Renal pelvis (tissue), 4 donors: ENCODE results near the gene PPM1F. TPM values are rescaled to one million over a fixed set of nuclear protein-coding genes. Genes with fewer than 3 reads are reported as not detected.

Experiments used
- DNase-seq: peaks from one replicate; pipeline ENCODE4 v3.0.0-alpha.2; 2013
- polyA plus RNA-seq, 3 donors: library from polyadenylated mRNA; unstranded; fragments of 120-200 nt; gene quantifications; one replicate each; pipeline ENCODE4 v1.2.1, GENCODE V29; 2013; ENCODE audit not compliant: insufficient read length in 3 of 3

Gene PPM1F
- polyA plus RNA-seq, 3 donors: 41.9 to 51.9 (median 43.1) TPM

GRCh38 chr22:21981874-21982273, 29.2 kb upstream of the PPM1F start:
- DNase-seq: no peak

- DNase-seq: no peak
These were observed 27.9 kb upstream of the PPM1F start for GRCh38 chr22:21980547-21980946.

- no peak for DNase-seq
These were observed 26.1 kb upstream of the PPM1F start for GRCh38 chr22:21978564-21979386.

GRCh38 chr22:21977814-21978213, 25.2 kb upstream of the PPM1F start:
- no peak for DNase-seq

- no peak for DNase-seq
These were observed 23.3 kb upstream of the PPM1F start for GRCh38 chr22:21975854-21976345.

GRCh38 chr22:21975273-21975672, 22.6 kb upstream of the PPM1F start:
- DNase-seq: no peak

- no peak for DNase-seq
These were observed 21.5 kb upstream of the PPM1F start for GRCh38 chr22:21974058-21974649.

- DNase-seq: no peak
These were observed 20.2 kb upstream of the PPM1F start for GRCh38 chr22:21972806-21973205.

- no peak for DNase-seq
These were observed 19.7 kb upstream of the PPM1F start for GRCh38 chr22:21972293-21972779.

GRCh38 chr22:21971858-21972275, 19.2 kb upstream of the PPM1F start:
- no peak for DNase-seq

GRCh38 chr22:21970800-21971617, 18.4 kb upstream of the PPM1F start:
- DNase-seq: no peak

GRCh38 chr22:21970037-21970799, 17.6 kb upstream of the PPM1F start:
- DNase-seq: no peak

- no peak for DNase-seq
These were observed 15.9 kb upstream of the PPM1F start for GRCh38 chr22:21968452-21969129.

GRCh38 chr22:21967693-21968271, 15.1 kb upstream of the PPM1F start:
- no peak for DNase-seq

GRCh38 chr22:21966643-21967516, 14.2 kb upstream of the PPM1F start:
- DNase-seq: no peak

- DNase-seq: no peak
These were observed 13.2 kb upstream of the PPM1F start for GRCh38 chr22:21965762-21966288.

- no peak for DNase-seq
These were observed 12.4 kb upstream of the PPM1F start for GRCh38 chr22:21964918-21965484.

GRCh38 chr22:21964234-21964633, 11.6 kb upstream of the PPM1F start:
- DNase-seq: no peak

- DNase-seq: no peak
These were observed 11.2 kb upstream of the PPM1F start for GRCh38 chr22:21963790-21964211.
